RPMI7951 (cell line): ENCODE results near the gene FKBP5. TPM values are rescaled to one million over a fixed set of nuclear protein-coding genes. Genes with fewer than 3 reads are reported as not detected.
"Not testable (repeated sequence)": the region's sequence is repeated elsewhere in the genome, so short reads cannot be mapped to it uniquely, and the experiment has no call there.

Source experiments
- DNase-seq: peaks from one replicate; pipeline ENCODE4 v3.0.0-alpha.2; 2012; ENCODE audit warnings: low read depth
- total RNA-seq: library from RNA; depleted of rRNA; stranded (reverse); fragments of >200 nt; shearing (Covaris generic); gene quantifications from 2 replicates; pipeline ENCODE4 v1.2.3, GENCODE V29; 2014

FKBP5 gene
- total RNA-seq, 1 experiment from 2014 or later, result under 0.01 TPM

DNA sequence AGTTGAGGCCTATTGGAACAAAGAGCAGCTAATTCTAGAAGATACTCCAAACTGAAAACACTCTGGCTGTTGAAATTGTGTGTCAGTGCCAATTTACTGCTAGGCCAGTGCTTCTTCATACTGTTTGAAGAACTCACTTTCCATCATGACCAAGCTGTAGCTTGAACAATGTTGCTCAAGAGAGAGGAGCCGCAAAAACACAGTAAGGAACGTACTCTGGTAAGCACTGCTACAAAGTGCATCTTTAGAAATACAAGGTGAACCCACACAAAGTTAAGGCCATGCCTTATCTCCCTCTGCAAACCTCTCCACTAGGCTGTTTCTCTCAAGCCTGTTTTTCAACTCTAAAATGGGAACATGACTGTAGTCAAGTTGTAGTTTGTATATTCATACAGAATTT, 101.5 kb downstream of the FKBP5 start:
- no peak for DNase-seq

DNA sequence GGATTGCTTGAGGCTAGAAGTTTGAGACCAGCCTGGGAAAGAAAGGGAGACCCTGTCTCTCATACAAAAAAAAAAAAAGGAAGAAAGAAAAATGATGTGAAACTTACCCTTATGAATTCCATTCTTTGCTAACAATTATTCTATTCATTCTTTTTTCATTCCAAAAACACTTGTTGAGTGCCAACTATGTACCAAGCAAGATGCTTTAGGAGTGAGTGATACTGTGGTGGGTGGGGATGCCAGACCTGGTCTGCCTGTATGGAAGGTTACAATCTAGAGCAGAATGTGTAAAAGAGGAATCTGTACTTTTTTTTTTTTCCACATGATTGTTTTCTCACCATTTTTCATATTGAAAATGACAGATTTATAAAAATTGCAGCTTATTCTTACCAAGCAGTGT, 102.2 kb downstream of the FKBP5 start:
- no peak for DNase-seq

DNA sequence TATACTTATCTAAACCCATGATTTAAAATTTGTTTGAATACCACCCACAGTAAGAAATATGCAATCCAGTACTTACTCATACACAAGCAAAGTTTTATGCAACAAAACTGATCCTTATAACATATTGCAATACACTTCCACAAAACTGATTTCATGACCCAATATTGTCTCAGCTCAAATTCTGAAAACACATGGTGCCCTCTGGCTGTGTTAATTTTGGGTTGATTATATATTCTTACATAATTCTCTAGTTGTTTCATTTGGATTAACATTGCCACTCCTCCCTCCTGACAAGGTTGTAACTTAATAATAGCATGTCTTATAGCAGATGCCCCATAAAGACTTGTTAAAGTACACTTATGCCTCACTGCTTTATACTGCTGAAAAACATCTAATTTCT, 103.1 kb downstream of the FKBP5 start:
- no peak for DNase-seq

DNA sequence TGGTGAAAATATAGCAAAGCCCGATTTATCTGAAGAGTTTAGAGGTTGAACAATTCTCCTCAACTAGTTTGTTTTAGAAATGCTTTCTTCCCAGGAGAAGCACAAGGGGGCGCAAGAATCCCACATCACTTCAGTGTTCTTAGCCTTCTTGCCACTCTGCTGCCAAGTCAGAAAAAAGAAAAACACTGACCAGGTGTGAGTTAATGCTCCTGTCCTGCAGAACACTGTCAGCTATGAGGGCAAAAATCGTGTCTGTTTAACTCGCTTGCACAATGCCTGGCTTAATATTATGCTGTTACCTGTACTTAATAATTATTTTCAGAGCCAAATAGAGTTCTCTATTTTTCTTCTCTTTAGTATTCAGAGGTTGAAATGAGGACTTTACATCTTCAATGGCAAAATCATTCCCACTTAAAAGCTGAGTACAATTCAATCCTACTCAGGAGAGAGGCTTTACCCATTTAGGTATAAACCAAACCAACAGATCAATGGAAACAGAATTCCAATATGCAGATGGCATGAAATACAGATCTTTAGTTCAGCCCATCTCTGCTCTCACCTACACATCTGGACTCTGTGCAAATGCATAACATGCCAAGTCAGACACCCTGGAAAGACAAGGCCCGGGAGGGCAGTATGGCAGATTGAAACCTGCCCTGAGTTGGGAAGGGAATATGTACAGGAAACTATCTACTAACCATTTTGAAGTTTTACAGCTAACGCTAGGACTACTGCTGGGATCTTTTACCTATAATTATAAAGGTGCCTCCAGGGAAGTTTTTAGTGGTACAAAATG, 104.6 kb downstream of the FKBP5 start:
- DNase-seq, result peak; percentile 61

DNA sequence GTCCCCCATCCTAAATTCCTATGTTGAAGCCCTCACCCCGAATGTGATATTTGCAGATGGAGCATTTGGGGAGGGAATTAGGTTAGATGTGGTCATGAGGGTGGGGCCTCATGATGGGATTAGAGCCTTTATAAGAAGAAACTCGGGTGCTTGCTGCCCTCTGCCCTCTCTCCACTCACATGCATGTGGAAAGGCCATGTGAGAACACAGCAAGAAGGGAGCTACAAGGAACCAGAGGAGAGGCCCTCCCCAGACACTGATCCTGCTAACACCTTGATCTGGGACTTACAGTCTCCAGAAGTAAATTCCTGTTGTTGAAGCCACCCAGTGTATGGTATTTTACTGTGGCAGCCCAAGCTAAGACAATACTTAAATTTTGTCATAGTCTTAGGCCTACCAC, 106.4 kb downstream of the FKBP5 start:
- no peak for DNase-seq

DNA sequence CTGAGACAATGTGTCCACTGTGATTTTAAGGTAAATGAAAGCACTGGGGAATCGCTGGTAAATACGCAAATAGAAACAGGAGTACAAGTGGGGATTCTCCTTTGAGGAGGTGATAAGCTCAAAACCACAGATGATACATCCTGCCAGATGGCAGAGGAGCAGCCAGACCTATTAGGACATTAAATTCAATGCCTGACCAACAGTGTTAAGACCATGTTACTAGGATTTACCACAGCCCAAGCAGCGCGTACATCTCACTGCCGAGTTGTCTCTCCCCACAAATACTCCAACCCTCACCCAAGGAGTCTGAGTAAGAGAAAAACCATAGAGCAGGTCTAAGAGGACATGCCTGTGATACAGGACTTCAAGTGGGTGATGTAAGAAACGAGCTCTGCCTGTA, 107.1 kb downstream of the FKBP5 start:
- DNase-seq, result peak; percentile 24

DNA sequence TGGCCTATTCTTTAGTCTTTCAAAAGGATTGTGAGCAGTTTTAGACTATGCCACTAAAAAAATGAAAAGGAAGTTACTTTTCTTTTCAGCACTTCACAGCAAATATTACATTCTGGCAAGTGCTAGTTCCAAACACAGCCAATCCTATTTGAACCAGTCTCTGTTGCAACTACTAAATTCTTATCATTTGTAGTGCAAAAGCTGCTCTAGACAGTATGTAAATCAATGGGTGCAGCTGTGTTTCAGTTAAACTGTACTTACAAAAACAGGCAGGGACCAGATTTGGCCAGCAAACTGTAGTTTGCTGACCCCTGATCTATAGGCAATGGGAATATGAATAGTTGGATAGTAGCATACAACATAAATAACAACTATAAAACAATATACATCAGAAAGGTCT, 107.9 kb downstream of the FKBP5 start:
- DNase-seq, result no peak

DNA sequence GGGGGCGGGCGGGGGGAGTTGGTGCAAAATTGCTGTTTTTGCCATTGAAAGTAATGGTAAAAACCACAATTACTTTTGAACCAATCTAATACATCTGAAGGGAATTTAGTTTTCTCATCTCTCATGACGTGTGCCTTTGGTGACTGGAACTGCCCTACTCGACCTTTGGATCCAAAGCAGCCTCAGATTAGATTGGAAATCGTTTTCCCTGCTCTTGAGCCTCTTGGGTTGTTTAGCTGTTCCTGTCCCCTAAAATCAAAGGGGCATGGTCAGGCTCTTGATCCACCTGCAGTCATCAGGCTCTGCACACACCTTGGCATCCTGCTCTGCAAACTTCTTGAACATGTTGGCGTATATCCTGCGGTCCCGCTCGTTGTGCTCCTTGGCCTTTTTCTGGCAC, 112.0 kb downstream of the FKBP5 start:
- DNase-seq, result no peak

DNA sequence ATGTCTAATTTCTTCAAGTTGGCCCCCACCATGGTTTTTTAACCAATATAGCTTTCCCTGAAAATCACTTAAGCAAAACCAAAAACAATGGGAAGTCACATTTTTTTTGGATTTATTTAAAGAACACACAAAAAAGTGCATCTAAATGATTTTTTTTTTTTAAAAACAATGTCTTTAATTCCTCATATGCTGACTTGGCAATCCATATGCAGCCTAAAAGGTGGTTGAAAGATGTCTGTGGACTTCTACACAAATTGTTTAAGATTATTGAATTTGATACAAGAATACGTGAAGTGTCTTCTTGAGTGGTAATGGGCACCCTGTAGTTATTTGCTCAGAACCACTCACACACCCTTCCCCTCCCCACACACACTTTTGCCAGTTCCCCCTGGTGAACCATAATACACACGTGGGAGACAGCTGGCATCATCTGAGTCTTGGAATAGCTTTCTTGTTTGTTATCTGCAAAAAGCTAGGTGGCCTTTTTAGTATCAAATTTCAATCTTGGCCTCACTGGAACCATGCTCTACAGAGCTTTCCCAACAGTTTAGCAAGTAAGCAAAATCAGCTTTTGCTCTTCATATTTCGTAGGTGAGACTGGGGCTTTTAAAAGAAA, 115.1 kb downstream of the FKBP5 start:
- no peak for DNase-seq

DNA sequence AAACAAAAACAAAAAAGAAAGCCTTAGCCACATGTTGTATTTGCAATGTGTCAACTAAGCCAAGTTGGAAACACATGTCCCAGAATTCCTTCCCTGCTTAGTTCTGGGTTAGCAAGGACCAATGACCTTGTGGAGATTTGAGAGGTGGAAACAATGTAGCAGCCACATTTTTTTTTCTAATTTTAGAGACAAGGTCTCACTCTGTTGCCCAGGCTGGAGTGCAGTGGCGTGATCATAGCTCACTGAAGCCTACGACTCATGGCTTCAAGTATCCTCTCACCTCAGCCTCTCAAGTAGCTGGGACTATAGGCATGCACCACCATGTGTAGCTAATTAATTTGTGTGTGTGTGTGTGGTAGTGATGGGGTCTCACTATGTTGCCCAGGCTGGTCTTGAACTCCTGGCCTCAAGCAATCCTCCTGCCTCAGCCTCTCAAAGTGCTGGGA, 117.8 kb downstream of the FKBP5 start:
- not testable (repeated sequence) for DNase-seq

DNA sequence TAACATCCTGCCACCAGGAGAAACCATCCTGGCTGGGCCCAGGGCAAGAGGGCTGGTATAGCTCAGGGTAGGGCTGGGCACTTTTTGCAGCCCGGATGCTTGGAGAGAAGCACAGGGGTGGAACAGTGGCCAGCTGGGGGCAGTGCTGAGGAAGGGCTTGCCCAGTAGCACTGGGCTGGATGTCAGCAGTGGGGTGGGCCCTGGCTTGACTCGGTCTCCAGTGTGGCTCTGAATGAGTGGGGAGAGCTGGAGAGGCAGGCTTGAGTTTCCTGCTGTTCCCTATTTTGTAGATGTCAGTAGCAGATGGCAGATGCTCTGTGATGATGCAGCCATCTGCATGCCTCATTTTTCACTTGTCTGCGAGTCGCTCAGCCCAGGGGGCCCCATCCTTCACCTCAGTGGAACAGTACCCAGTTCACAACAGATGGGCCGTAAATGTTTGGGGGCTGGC, 119.7 kb downstream of the FKBP5 start:
- no peak for DNase-seq

DNA sequence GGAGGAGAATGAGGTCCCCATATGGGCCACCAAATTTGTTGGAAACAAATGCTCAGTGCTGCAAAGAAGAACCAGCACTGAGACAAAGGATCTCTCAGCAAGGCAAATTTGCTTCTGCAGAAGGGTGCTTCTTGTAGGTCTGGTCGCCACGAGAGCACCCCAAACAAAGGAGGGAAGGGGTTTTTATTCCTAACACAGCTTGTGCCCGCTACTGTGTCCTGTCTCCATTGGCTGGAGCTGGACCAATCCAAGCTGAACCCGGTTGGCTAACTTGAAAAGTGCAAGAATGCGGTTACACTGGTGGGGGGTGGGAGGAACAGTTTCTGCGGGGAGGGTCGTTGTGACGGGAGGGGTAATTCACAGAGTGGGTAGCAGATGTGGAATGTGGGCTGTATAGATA, 121.9 kb downstream of the FKBP5 start:
- DNase-seq, result no peak

DNA sequence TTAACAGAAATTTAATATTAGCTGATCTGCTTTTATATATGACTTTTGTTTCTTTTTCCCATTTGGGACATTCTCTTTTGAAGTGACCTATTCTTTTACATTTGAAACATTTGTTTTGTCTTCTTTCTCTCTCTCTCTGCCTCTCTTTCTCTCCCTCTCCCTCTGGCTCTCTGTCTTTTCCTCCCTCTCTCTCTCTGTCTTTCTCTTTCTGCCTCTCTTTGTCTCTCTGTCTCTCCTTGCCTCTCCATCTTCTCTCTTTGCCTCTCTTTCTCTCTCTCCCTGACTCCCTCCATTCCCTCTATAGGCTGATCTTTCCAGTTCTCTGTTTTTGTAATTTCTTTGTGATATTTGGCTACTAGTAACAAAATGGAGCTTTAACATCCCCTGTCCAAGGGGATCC, 124.0 kb downstream of the FKBP5 start:
- no peak for DNase-seq

DNA sequence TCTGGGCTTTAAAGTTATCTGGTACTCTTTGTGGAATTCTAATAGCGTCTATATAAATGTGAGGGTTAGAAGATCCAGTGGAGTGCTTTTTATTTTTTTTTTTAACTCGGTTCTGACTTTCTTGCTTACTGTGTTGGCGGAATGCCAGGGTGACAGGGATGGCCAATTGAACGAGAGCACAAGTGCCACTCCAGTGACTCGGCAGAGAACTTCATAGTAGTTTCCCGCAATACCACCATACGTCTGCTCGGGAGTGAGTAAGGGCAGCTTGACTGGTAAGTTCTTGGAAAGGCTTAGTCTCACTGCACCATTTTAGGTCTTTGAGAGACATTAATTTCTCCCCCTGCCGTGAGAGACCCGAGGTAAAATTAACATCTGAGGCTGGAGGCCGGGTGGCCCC, 126.7 kb downstream of the FKBP5 start:
- no peak for DNase-seq

DNA sequence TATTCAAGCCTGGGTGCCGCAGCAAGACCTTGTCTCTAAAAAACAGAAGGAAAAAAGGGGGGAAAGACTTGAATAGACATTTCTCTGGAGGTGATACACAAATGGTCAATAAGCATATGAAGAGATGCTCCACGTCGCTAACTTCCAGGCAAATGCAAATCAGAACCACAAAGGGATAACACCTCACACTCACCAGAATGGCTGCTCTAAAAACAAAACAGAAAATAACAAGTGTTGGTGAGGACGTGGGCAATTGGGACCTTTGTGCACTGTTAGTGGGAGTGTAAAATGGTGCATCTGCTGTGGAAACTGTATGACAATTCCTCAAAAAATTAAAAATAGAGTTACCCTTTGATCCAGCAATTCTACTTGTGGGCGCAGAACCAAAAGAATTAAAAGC, 127.6 kb downstream of the FKBP5 start:
- no peak for DNase-seq

DNA sequence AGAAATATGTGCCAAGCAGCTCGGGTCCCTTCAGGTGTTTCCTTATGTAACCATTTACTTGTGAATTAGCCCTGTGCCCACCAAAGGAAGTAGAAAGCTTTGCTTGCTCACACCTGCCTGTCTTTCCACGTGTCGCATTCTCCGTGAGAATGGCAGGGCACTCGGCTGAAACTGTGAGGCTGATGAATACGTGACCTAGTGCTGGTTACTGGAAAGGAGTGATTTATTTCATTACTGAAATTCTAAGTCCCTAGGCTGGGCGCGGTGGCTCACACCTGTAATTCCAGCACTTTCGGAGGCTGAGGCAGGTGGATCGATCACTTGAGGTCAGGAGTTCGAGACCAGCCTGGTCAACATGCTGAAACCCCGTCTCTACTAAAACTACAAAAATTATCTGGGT, 130.1 kb downstream of the FKBP5 start:
- no peak for DNase-seq

DNA sequence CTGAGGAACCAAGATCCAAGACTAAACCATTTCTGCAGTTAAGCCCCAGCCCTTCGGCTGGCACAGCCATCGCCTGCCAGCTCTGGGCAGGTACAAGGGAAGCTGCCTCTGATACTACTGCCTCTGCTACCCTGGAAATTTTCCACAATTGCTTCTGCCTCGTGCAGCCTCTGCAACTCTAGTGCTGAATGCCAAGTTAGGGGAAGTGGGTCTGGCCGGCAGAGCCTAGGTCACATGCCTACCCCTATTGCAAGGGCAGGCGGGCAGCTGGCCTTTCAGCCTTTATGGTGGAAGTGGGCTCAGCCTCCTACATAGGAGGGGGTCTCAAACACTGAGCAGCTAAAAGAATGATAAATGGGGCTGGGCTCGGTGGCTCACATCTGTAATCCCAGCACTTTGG, 131.5 kb downstream of the FKBP5 start:
- DNase-seq, result no peak

DNA sequence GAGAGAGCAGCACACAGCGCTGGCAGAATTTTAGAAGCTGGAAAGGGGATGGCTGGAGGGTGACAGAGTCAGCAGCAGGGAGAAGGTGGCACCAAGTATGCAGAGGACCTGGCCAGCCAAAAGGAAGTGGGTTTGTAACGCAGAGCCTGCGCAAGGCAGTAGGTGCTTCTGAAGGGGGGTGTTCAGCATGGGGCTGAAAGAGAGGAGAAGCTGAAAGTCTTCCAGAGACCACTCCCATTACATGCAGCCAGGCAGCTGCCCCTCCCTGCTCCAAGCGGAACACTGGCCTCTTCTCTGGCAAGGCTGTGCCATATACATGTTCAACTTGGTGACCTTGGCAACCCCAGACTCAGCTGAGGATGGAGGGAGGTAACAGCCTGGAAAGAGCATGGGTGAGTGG, 133.9 kb downstream of the FKBP5 start:
- no peak for DNase-seq

DNA sequence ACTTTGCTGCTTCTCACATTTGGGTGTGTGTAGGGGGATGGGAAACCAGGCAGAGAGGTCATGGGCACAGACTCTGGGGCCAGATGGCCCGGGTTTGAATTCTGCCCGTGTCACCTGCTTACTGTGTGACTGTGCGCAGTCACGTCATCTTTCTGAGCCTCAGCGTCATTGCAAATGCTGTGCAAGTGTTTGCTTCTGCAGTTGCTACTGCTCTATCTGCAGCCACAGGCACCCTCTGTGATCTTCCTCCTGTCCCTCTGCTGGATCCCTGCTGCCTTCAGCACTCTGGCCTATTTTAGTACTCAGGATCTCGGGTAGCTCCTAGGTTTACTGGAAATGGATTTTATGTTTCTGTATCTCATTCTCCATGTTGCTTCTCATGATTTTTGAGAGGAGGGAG, 135.4 kb downstream of the FKBP5 start:
- no peak for DNase-seq

DNA sequence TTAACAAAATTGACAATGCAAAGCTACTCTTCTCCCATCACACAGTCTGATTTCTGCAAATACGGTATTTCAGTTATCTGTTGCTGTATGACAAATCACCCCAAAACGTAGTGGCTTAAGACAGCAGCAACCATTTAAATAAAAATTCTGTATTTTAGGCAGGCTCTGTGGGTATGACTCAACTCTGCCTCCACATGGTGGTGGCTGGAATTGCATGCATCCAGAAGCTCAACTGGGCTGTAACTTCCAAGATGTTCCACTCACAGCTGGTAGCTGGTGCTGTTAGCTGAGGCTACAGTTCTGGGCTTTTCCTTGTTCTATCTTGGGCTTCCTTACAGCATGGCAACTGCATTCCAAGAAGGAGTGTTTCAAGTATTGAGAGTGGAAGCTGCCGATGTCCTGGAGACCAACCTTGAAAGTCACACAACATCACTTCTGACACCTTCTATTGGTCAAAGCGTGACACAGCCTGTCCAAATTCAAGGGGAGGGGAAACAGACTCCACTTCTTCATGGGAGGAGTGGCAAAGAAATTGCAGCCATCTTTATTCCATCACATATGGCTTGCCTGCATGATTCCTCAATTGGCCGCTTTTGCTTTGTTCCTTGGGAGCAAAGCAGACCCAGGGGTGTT, 136.3 kb downstream of the FKBP5 start:
- peak; percentile 32 for DNase-seq

DNA sequence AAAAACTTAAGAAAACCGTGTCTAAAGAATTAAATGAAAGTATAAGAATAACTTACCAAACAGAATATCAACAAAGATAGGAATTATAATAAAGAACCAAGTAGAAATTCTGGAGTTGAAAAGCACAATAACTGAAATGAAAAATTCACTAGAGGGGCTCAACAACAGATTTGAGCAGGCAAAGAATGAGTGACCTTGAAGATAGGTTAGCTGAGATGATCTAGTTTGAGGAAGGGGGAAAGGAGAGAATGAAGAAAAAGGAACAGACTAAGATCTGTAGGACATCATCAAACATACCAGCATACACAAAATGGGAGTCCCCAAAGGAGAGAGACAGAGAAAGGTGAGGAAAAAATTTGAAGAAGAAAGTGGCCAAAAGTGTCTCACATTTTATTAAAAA, 138.3 kb downstream of the FKBP5 start:
- no peak for DNase-seq

DNA sequence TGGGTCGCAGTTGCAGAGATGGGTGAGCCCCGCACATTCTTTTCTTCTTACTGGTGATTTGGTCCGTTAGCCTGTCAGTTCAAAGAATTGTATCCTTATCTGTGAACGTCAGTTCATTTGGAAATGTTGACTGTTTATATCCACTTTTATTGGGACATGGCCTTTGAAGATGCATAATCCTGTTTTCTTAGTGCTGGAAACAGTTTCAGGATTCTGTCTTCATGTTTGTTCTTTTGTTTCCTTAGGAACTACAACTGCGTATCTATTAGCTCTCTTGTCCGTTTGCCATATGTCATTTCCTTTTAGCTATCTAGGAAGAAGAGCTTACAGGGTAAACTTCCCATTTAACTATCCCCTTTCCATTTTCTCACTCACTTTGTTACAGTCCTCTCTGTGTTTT, 141.0 kb downstream of the FKBP5 start:
- DNase-seq, result no peak

DNA sequence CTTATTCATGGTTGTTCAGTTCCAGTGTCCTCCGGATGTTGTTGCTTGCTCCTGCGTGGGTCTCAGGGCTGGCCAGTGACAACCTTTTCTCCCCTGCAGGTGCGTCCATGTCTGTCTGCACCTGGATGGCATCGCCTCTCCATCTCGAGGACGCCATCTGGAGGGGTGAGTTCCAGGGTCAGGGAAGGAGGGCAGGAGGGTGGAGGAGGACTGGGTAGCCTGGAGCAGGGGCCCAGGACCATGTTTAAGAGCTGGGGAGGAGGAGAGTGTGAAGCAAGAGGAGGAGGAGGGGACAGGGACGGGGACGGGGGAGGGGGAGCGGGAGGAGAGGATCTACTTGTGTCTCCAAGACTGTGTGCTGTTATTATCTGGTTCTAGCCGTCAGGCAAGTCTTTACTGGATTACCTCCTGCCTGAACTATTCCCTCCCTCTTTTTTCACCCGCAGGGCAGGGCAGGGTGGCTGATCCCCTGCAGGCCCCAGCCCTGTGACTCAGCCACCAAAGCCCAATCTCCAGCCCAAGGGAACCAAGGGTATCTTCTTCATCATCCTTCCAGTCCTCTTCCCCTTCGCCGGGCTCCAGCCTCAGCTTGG, 143.8 kb downstream of the FKBP5 start:
- no peak for DNase-seq
